GM04503 (cell line): ENCODE measurements around the gene CDC42BPB.
"Not testable (repeated sequence)": the region's sequence is repeated elsewhere in the genome, so short reads cannot be mapped to it uniquely, and the experiment has no call there.

Experiments
- DNase-seq: peaks from one replicate; pipeline ENCODE4 v3.0.0-alpha.2; 2012; ENCODE audit warnings: low read depth

The CDC42BPB gene

GRCh38 chr14:103047453-103047852 lies 9.9 kb downstream of the CDC42BPB start:
- DNase-seq, result not testable (repeated sequence)

GRCh38 chr14:103045371-103045869 lies 11.9 kb downstream of the CDC42BPB start:
- DNase-seq, result no peak

DNA sequence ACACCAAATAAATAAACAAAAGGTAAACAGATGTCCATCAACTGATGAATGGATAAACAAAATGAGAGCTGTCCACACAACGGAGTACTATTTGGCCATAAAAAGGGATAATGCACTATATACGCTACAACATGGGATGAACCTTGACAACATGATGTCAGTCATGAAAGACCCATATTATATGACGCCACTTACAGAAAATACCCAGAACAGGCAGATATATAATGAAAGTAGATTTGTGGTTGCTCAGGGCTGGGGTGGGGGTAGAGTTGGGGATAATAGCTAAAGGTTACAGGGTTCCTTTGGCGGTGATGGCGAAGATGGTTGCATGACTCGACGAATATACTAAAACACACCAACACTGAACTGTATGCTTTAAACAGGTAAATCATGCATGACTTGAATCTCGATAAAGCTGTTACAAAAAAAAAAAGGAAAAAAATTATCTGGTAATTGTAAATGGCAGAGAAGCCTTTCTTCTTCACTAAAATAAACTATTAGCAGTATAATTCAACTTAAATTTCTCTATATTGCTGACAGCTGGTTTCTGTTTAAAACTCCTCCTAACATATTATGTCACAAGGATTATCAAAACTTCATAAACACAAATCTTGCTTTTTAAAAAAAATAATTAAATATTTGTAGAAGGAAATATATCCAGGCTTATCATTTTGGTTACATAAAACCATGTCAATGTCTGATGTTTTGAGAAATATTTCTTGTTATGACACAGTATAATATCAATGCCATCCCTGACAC lies 13.9 kb downstream of the CDC42BPB start:
- no peak for DNase-seq

DNA sequence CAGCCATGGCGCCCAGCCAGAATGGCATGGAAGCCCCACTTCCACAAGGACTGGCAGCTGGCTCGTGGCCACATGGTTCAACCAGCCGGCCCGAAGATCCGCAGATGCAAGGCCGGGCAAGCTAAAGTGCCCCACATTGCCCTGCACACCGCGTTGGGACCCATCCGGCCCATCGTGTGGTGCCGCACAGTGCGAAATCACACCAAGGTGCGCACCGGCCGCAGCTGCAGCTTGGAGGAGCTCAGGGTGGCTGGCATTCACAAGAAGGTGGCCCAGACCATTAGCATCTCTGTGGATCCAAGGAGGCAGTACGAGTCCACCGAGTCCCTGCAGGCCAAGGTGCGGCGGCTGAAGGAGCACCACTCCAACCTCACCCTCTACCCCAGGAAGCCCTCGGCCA lies 15.9 kb downstream of the CDC42BPB start:
- no peak for DNase-seq

DNA sequence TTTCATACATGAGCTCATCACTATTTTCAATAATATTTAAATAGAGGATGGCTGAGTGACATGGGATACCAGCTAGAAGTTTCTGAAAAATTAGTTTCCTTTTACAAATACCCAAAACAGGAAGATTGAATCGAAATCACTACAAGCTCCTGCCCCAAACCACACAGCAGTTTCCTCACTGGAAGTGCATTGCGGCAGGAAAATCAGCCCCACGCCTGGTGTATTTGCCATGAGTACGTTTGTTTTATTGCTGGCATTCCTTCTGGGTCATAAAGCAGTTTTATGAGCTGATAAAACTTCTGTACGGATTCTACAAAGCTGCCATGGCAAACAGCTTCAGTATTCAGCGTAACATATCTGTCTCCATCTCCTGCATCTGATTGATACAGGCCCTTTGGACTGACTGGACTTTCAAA lies 23.7 kb downstream of the CDC42BPB start:
- DNase-seq, result no peak

- no peak for DNase-seq
These were observed 25.4 kb downstream of the CDC42BPB start for GRCh38 chr14:103031956-103032355.

- DNase-seq, result no peak
These were observed 25.8 kb downstream of the CDC42BPB start for GRCh38 chr14:103031566-103031911.

- DNase-seq, result no peak
These were observed 26.4 kb downstream of the CDC42BPB start for GRCh38 chr14:103030741-103031565.

DNA sequence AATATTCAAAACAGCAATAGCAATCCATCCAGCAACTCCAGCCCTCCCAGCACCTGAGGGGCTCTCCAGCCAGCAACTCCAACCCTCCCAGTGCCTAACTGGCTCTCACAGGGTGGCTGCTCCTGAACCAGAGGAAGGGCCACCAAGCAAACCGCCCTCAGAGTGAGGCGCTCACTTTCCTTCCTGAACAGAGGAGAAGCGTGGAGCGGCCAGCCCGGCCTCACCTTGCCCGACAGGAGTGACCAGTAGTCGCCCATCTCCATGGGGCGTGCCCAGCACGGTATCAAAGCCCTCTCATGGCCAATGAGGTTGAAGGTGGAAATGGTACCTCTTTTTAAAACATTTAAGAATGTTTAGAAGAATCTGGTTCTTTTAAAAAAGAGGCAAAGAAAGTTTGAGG lies 27.4 kb downstream of the CDC42BPB start:
- DNase-seq, result no peak

GRCh38 chr14:103028772-103029171 lies 28.6 kb downstream of the CDC42BPB start:
- no peak for DNase-seq

DNA sequence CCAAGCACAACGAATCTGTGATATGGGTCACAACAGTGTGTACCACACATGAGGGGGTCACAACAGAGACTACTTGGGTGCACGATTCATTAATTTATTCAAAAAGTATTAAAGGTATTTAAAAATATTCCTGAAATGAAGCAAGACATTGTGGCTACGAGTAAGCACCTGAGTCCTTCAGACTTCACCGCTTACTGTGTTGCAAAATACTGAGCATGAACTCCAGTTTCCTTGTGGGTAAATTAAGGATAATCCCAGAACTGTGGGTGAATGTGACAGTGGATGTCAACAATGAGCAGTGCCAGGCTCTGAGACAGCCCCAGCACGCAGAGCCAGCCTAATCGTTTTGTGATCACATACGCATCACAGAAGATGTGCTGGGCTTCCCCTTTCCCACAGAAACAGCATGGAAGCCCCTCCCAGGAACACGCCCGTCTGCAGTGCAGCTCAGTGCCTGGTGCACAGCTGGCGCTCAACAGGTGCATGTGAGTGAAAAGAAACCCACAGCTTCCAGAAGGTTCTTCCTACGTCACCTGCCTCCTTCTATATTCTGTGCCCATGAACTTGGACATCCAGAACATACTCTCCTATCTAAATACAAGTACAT lies 29.1 kb downstream of the CDC42BPB start:
- no peak for DNase-seq

DNA sequence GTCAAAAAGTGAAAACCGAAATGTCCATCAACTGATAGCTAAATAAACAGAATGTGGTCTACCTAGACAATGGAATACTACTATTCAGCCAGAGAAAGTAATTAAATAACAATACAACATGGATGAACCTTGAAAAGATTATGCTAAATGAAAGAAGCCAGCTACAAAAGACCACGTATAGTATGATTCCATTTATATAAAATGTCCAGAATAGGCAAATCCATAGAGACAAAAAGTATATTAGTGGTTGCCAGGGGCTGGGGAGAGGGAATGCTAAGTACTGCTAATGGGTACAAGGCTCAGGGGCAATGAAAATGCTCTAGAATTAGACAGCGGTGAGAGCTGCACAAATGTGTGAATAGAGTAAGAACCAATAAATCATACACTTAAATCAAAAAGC lies 29.9 kb downstream of the CDC42BPB start:
- no peak for DNase-seq

DNA sequence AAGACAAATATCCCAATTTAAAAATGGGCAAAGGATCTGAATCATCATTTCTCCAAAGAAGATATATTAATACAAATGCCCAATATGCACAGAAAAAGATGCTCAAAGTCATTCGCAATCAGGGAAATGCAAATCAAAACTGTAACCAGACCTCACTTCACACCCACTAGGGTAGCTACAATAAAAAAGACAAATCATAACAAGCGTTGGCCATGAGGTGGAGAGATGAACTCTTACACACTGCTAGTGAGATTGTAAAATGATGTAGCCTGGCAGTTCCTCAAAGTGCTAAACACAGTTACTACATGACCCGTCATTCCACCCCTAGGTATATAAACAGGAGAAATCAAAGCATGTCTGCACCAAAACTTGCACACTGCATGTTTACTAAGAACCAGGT lies 30.4 kb downstream of the CDC42BPB start:
- no peak for DNase-seq

- not testable (repeated sequence) for DNase-seq
These were observed 31.2 kb downstream of the CDC42BPB start for GRCh38 chr14:103026196-103026595.

- DNase-seq, result no peak
These were observed 33.4 kb downstream of the CDC42BPB start for GRCh38 chr14:103023881-103024473.

- DNase-seq, result no peak
These were observed 34.7 kb downstream of the CDC42BPB start for GRCh38 chr14:103022685-103023044.

DNA sequence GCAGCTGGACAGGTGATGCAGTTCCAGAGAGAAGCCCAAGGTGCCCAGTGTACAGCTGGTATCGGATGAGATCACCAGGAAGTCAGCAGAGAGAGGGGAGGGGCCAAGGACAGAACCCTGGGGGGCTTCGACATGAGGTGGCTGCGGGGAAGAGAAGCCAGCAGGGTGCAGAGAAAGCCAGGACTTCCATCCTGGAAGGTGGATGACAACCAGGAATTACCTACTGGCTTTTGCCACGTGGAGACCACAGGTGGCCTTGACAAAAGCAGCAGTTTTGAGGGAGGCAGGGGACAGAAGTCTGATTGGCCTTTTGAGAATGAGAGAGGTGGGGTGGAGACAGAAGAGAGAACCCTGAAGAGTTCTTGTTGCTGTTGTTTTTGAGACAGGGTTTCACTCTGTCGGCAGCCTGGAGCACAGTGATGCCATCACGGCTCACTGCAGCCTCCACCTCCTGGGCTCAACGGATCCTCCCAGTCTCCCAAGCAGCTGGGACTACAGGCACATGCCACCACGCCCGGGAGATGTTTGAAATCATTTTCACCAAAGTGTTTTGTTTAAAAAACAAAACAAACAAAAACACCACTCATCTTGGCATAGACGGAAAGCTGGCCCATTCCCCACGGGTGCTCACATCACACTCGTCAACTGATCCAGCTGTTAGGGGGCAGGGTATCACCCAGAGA lies 35.2 kb downstream of the CDC42BPB start:
- no peak for DNase-seq

GRCh38 chr14:103021684-103022001 lies 35.7 kb downstream of the CDC42BPB start:
- no peak for DNase-seq

DNA sequence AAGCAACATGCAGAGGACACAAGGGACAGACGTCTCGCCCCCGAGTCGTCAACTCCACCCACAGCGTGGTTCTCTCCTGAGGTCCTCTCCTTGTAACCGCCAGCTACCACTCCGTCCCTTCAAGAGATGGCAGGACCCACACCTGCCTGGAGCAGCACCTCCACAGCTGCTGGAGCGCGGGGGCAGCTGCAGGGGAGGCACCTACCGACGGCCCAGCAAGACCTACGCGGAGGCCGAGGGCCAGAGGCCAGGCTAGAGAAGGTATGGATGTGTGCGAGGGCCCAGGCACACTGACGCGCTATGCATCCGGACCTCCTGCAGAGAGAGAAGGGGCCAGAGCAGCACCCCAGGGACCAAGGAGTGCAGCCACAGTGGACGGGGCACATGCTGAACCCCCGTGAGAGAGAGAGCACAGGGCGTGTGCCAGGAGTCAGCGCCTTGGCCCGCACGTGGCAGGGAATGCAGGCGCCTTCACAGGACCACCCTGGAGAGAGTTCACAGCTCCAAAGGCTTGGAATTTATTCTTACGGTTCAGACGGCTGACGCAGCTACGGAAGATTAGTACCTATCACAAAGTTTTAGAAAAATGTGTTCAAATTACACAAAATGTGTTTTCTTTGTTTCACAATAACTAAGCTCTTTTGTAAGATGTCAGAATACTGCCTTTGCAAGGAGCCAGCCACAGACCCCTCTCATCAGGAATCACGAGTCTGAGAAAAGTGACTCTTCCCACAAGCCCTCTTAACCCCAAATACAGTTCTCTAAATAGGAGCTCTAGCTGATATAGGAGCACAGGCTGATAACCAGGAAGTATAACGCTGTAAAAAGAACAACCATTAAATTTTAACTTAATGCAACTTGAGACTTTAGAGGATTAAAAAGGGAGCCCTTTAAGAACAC lies 36.8 kb downstream of the CDC42BPB start:
- no peak for DNase-seq

- DNase-seq, result no peak
These were observed 37.5 kb downstream of the CDC42BPB start for GRCh38 chr14:103019826-103020225.

DNA sequence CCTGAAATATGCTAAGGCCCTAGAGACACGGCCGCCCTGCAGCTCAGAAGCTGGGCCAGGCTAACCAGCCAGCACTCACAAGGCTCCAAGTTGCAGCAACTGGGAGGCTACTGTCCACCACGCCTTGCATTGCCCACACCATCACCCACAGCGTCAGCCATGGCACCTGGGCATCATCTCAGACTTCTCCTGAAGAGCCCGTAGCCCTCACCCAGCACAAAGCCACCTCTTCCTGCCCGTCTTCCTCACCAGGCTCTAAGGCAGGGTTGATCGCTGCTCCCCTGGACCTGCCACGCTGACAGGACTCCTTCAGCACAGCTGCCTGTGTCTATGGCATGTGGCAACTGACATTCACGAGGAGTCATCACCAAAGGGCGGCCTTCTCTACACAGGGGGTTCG lies 38.1 kb downstream of the CDC42BPB start:
- DNase-seq, result no peak
